Suppressor macrophage treated with lipopolysaccharide for 4 hours (primary cell): ENCODE results near the gene PCSK6.
"Not testable (repeated sequence)": the region's sequence is repeated elsewhere in the genome, so short reads cannot be mapped to it uniquely, and the experiment has no call there.

Source experiments
- DNase-seq: peaks from one replicate; pipeline ENCODE4 v3.0.0-alpha.2; 2020

PCSK6 gene

DNA sequence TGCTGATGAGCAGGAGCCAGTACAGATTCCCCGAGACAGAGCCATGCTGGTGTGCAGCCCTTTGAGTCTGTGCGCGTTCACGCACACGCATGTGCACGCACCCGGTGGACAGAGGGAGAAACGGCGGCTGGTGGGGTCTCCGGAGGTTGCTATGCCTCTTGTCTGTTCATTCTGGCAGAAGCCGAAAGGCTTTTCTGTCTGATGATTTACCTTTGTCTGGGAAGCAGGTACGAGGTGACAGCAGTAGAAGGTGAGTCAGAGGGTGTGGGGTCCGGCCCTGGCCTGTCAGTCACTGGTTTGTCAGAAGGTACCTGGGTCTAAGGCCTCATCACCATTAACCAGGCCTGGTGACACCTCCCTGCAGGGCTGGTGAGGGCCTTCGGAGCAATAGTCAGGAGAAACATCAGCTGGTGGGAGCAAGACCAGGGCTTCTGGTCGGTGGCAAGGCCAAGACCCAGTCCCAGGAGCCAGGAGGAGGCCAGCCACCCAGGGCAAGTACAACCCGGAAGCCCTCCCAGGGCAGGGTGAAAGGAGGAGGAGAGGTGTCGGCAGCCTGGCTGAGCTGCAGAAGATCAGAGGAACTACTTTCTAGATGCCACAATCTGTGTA, 7.5 kb downstream of the PCSK6 start:
- no peak for DNase-seq

DNA sequence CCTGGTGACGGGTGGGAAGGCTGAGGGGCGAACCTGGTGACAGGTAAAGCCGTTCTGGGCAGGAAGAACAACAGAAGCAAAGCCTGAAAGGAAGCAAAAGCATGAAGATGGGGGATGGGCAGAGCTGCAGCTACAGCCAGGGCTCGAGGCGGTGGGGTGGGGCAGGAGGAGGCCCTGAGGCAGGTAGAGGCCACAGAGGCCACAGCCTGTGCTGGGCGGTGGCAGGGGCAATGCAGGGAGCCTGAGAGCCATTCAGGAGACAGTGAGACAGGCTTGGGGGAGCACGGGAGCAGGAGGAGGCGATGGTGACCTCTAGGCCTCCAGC, 8.2 kb downstream of the PCSK6 start:
- DNase-seq = no peak

DNA sequence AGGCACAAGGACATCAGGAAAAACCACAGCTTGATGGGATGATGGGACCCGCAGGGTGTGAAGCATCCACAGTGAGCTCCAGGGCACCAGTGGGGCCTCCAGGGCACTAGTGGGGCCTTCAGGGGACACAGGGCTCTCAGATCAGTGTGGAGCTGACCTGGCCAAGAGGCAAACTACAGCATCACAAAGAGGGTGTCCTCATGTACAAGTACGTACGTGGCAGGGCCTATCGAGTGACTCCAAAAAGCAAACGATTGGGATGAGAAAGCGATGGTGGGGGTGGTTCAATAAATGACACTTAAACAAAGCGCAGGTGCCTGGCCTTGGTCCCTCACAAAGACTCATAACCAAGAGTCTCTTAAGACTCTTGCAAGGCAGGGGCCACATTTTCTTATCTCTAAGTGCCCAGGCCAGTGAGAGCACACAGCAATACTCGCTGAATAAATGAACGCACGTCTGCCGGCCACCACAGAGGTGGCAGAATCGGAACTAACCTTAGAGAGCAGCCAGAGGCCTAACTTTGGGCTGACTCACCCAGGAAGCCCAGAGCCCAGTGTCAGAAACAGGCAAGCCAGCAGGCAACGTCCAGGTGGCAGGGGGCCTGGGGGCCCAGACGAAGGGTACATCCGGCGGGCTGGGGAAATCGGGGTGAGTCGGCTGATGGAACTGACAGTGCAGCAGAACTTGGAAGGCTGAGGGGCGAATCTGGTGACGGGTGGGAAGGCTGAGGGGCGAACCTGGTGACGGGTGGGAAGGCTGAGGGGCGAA, 8.7 kb downstream of the PCSK6 start:
- no peak for DNase-seq

DNA sequence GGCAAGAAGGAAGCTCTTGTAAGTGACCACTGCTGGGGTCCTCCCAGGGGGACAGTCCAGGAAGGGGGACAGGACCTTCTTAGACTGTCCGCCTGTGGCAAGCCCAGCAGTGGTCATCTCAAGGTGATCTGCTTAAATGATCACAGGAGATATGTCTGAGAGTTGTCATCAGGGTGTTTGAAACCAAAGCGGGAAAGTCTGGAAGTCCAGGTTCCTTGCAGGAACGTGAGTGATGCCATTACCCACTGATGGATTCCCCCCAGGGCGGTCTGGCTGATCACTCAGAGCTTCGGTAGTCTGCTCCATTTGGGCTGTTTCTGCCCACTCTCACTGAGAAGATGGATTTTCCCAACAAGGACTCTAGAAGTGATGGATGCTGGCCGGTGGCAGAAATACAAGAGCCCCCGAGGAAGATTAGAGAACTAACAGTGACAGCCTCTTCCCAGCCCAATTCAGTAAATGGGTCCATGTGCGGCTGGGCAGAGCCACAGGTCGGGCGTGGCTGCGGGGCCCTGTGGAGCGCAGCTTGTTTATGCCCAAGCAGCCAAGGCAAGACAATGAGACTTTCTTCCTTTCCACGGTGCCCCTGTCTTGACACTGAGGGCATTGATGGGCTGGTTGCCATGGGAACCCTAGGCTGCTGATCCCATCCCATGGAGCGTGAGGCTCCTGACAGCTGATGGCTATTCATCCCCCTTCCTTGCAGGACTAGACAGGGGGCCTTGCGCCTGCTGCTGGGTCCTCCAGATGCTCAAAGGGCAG, 9.5 kb downstream of the PCSK6 start:
- DNase-seq = no peak

DNA sequence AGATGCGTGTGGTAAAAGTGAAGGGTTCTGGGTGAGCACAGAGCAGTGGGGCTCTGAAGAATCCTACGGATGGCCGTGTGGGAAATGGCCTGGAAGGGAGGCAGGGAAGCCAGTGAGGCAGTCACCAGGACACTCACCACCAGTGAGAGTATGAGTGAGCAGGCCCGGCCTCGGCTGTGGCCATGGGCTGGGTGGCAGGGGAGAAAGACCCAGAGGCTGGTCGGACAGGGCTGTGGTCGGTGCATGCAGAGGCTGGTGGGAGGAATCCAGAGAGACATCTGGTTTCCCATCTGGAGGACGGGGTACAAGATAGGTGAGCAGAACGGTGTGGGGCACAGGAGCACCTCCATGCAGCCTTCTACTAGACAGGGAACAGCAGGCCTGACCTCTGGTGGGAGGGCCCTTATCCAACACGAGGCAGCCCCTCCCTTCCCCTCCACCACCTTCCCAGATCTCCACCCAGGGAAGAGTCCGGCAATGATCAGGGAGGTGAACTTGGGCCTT, 10.1 kb downstream of the PCSK6 start:
- no peak for DNase-seq

DNA sequence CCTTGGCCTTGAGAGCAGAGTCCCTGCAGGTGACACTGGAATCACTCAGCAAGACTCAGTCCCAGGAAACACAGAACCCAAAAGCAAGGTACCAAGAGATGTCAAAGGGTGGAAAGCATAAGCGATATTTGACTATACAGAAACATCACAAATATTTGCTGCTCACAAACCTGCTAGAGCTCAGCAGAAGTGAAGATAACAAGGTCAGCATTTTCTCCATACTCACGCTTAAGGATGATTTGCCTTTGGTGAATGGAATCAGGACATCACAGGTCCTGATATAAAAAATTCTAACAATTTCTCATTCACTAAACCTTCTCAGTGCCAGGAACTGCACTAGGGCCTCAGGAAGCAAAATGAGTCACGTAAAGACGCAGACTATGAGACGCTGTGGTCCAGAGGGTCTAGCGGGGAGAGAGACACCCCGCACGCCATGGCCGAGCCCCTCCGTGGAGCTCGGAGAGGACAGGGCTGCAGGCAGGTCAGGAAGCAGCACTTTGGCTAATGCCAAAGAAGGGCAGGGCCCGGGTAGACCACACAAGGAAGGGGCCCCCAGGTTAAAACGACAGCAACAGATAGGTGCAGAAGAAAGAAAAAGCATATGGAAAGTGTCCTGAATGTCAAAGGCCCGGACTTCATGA, 10.7 kb downstream of the PCSK6 start:
- no peak for DNase-seq

DNA sequence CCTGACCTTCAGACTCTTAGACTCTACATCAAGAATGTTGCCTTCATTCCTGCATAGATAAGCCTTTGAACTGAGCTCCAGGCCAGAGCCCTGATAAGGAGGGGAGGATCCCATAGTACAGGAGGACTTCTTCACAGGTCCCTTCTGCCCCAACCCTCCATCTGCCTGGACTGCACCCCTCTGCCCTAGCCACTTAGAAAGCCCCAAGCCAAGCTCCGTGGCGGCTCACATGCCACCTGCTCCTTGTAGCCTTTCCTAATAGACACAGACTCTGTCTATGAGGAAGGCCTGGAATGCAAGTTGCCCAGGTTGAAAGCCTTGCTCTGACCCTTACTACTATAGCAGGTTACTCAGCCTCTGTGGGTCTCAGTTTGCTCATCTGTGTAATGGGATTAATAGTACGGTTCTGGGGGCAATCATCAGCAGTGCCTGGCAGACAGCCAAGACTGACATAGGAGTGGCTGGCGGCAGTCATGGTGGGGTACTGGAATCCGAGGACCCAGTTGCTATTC, 11.6 kb downstream of the PCSK6 start:
- no peak for DNase-seq

DNA sequence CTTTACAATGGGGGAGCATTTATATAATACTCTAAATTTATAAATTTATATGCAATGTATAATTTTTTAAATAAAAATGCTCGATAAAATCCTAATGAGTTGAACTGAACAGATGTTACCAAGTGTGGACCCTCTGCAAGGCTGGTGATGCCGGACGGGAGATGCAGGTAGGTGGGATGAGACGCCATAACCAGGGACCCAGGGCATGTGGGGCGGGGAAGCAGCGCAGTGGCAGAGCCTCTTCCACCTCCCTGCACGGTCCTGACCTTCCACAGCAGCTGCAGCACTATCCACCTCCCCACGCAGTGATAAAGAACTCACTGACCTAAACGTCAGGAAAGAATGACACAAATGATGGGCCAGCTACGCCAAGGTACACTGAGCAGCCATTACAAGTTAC, 12.8 kb downstream of the PCSK6 start:
- DNase-seq = no peak

DNA sequence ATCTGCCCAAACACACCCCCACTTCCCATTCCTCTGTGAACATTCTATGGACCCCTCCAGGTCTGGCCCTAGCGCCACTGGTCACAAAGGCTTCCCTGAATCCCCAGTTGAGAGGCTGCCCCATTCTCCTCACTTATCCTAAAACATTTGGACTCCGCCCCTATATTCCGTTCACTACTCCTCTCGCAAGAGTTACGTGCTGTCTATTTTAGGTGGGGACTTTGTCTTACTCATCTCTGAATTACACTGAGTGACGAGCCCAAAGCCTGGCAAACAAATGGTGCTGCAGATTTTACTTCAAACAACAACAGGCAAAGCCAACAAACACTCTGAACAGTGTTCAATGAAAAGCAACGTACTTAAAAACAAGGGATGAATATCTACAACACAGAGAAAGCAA, 14.5 kb downstream of the PCSK6 start:
- DNase-seq = no peak

DNA sequence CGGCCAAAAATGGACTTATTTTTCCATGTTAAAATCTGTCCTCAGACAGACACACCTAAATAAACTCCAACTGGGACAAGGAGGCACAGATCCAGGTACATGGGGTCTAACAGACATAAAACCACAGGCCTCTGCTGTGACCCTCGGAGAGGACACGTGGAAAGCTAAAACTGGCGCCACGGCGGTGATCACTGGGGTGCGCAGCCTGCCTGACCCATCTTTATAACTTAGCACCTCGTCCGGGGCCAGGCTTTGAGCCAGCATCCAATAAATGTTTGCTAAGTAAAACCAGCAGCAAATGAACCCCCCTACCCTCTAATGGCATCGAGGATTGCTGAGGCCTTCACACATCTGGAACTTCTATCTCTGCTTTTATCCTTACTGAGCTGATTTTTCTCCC, 15.3 kb downstream of the PCSK6 start:
- no peak for DNase-seq

DNA sequence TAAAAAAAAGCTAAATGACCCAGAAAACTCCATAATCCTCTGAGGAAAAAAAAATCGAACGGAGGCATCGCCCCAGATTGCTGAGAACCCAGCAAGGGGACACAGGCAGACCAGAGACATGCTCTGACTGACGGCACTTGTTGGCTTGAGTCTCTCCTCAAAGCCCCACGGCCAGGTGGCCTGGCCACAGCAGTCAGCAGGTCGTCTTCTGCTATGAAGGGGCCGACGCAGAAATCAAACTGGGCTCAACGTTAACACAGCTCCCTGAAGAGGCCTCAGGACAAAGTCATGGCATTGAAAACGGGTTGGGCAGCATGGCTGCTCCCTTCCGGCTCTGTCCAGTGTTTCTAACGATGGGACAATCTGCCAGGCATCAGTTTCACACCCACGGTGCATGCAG, 17.5 kb downstream of the PCSK6 start:
- DNase-seq = no peak

DNA sequence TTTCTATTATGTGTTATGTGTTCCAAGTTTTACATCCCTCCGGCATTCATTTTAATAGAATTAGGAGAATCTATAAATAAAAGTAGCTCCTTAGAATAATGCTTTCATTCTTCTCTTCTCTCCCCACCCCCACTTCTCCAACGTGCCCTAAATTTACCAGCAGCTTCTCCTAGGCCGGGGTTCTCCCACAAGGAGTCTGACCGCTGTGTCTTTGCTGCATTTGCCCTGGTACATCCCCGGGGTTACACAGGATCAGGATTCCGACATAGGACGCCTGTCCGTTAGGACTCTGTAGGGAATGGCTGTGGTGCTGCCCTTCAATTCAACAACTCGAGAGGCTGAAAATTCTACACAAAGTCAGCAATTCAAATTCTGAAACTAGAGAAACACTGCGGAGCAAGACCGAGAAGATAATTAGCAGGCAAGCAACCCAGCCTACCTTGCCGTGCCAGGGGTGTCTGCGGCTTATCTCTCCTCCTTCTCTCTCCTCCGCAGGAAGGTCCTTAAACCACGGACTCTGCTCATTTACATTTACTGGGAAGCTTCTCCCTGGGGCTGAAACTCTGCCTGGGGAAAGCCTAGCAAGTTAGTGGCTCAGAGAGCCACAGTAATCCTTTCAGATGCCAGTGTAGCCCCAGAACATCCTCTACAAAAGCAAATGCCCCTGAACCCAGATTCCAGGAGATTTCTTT, 18.8 kb downstream of the PCSK6 start:
- DNase-seq = no peak

DNA sequence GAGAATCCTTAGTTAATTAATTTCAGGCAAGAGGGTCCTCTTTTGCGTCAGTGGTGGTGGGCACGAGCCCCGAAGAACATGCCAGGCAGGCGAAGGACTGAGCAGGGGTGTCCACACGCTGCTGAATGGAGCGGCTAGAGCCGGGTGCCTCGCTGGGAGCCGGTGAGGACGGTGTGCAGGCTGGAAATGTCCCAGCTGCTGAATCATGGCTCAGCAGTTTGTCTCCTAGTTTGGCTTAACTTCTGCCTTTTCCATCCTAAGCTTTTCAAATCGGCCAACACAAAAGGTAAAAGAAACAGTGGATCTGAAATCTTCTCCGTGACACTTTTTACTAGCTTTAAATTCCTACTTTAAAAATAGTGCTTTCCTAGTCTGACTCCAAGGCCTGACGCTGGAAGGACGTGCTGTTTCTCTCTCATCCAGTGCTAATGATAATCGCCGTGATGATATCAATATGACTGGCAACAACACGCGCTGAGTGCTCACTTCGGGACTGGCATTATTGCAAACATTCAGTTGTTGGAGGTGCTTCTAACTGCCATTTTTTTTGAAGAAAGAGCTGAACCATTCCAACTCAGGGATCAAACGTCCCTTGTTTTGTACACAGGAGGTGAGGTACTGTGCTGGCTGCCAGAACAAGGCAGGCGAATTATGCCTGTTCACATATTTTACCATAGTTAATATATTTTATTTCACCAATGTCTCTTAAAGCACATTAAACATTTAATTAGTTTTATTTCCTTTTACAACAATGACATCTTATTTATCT, 19.8 kb downstream of the PCSK6 start:
- no peak for DNase-seq

DNA sequence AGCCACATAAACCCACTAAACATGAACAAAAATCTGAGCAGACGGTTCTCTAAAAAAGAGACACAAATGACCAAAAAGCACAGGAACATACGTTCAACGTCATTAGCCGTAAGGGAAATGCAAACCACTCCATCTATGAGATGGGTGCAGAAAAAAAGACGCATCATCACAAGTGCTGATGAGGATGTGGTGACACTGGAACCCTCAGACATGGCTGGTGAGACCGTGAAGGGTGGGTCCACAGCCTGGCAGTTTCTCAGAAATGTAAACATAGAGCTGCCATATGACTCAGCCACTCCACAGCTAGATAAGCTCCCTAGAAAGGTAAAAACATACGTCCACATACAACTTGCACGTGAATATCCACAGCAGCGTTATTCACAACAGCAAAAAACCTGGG, 23.3 kb downstream of the PCSK6 start:
- DNase-seq = no peak

DNA sequence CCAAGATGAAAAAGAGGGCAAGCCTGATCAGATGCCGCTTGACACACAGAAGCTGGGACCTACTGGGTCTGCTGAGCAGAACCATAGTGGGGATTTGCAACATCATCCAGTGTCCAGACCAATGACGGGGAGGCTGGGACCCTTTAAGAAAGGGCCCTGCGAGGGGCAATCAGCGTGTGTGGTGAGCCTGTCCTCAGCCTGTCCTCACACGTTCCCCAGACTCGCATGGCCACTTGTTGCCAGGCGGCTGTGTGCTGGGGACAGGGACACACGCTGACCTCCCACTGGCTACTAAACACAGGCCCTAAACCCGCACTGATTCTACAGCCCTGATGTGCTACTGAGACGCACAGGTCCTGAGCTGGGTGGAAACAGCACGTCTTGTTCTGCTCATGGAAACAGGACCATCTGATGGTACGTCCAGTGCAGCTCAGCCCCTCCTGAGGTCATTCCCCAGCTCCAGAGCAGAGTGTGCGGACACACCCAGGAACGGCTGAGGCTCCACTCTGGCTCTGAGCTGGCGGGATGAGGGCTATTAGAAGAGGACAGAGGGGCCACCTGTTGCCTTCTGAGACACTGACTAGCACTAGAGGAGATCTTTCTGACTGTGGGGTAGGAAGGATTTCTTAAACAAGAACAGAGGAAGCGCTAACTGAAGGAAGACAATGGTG, 24.4 kb downstream of the PCSK6 start:
- DNase-seq = no peak

DNA sequence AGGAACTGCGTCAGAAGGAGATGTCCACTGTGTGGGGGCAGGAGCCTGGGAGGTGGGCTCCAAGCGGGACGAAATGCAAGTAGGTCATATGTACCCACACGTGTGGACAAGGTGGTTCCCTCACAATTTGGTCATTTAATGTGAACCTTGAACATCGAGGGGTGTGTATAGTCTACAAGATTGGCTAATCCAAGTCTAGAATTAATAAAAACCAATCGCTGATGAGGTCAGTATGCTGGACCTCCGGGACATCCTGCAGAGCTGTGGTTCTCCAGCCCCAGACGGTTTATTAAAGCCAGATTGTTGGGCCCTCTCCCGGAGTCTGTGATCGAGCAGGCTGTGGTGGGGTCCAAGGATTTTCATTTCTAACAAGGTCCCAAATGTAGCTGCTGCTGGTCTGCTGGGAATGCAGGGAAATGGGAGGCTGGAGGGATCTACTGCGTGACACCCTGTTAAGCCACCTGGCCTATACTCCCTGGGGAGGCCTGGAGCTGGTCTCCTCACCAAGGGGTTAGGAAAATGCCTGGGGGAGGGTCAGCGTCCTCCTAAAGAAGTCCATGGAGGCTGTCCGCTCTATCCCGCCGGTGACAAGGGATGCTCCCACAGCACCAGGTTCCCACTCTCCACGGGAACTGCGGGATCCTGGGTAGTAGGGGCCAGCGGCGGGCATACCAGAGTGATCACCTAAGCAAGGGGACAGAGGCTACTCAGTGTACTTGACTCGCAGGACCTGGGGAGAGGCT, 25.1 kb downstream of the PCSK6 start:
- no peak for DNase-seq

DNA sequence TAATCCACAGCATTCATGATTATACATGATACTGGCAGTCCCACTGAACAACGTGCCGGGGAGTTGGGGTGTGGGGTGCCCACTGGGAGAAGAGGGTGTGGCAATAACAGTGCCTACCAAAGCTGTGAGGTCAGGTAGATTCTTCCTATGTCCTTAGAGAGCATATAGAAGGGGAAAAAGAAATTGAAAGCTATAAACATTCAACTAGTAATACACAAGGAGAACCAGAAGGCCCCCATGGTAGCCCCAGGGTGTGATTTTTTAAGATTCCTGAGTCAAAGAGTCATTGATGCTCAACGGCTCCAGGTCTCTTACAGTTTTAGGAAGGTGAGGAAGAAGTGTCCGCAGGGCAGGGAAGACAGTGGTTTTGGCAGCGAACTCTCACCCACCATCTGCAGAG, 25.8 kb downstream of the PCSK6 start:
- DNase-seq = not testable (repeated sequence)

DNA sequence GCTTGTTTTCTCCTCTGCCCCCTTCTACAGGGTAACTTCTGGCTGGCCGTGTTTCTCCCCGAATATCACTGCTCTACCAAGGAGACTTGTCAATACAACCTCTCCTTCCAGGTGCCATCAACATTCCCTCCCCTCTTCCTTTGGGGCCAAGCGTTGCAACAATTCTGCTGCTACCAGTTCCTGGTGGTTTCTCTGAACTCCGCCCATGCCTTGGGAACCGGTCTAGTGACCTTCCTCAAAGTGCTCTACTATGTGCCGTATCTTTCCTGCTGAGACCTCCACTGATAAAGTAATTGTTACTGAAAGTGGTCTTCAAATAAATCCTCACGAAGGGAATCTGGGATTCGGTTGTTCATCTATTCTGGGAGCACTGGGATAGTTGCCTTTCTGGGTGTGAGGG, 26.2 kb downstream of the PCSK6 start:
- DNase-seq = no peak

DNA sequence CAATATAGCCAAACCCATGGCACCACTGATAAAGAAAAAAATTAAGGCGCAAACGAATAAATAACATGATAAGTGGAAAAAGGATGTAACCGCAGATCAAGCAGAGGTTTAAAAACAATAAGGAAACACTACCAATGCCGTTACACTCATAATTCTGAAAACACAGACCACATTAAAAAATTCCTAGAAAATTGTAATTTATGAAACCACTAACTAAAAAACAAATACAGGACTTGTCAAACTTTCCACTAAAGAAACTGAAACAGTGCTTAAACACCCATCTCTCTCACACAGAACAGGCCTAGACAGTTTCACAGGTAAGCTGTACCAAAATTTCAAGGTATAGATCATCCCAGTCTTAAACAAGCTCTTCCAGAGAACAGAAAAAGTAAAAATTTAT, 28.4 kb downstream of the PCSK6 start:
- DNase-seq = no peak

DNA sequence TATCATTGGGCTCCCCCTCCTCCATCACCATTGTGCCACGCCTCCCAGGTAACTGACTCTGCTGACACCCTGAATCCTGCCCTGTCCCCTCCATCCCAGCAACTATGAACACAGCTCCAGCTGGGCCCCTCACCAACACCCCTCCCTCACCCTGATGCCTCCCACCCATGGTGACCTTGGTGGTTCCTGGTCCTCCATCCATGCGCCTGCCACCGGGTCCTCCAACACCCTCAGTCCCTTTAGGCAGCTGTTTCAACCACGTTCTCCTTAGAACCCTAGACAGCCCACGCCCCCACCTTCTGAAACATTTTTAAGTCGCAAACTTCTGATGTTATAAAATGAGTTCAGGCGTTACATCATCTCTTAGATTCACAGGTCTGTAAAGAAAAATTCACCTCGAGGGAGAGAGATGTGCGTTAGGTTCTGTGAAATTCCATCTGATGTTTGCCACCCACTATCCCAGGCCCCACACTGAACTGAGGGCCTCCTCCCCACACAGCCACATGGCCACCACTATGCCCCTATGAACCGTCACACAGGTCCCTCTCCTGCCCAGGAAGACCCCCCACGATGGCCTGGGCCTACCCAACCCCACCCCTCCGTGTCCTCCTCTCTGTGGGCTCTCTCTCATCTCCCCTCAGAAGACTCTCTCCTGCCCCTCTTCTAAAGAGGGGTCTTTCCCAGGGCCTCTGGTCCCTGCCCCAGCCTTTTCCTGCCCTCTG, 29.8 kb downstream of the PCSK6 start:
- DNase-seq = no peak
